Smooth muscle cell of the umbilical artery (primary cell): ENCODE results near the gene CDHR1. TPM values are rescaled to one million over a fixed set of nuclear protein-coding genes. Genes with fewer than 3 reads are reported as not detected.

Experiments
- total RNA-seq: library from RNA; depleted of rRNA; stranded (reverse); fragments of >200 nt; gene quantifications from 2 replicates; pipeline ENCODE4 v1.2.3, GENCODE V29; 2014

The CDHR1 gene
- under 0.01 and 0.18 TPM in 2 replicates for total RNA-seq

DNA sequence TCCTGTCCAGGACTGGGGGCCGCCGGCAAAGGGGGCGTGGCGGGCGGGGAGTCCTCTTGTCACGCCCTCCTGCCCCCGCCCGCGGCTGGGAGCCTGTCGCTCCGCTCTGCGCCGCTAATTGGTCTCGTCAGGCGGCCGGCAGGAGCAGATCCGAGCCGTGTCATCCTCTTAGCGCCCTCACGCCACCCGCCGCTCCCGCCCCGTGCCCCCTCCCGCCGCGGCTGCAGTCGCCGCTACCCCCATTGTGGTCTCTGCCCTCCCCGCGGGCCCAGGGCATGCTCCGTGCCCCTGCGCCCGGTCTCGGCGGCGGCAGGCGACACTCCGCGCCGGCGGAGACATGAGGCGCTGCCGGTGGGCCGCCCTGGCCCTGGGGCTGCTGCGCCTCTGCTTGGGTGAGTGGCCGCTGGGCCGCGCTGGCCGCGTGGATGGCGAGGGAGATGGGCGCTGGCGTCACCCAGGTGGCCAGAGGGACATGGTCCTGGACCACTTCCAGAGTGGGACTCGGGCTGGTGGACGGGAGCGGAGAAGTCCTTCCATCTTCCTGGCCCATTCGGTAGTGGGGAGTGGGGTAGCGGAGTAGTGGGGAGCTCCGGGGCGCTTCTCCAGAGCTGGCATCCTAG, at the start of gene CDHR1:
Gene CDHR1, plus strand, starts transcription at position 114 of the 620 bp plus-strand sequence. Its CDS starts 224 bp downstream, at position 338.

GRCh38 chr10:84173501-84173929, 20.8 kb upstream of the CDHR1 start, which contains the start of gene GPR15LG:
Gene GPR15LG (plus strand): TSS chr10:84173801. CDS start chr10:84173852, 51 bp downstream.

DNA sequence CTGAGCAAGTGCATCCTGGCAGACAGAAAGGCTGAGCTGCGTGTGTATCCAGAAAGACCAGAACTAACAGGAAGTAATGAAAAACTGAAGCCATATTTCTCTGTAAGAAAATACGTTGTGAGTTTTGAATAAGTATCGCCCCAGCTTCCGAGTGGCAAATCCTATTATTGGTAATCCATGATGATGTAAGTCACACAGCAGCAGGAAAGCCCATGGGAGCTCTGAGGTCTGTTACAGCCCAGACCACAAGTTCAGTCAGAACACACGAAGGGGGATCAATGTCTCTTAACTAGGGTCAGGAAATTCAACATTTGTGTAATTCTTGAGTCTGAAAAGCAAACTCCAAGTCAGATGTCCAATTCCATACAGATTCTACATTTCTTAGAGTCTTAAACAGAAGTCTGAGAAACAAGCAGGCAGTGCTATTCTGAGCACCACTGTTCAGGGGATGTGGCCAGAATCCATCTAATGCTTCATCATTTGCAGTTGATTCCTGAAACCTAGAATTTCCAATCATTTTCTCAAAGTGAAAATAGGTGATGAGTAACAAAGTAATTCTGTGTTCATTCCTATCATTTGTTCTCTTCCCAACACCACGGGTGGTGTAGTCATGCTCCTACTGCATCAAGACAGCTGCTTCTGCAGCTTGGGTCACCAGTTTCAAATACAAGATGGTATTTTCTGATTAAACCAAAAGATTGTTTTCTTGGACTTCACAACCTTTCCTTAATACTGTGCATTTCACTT, 31.3 kb downstream of the CDHR1 start, which contains the start of gene LRIT2:
Gene LRIT2, minus strand, starts transcription at position 118 of the 747 bp plus-strand sequence. Its CDS starts 24 bp downstream, at position 94.

DNA sequence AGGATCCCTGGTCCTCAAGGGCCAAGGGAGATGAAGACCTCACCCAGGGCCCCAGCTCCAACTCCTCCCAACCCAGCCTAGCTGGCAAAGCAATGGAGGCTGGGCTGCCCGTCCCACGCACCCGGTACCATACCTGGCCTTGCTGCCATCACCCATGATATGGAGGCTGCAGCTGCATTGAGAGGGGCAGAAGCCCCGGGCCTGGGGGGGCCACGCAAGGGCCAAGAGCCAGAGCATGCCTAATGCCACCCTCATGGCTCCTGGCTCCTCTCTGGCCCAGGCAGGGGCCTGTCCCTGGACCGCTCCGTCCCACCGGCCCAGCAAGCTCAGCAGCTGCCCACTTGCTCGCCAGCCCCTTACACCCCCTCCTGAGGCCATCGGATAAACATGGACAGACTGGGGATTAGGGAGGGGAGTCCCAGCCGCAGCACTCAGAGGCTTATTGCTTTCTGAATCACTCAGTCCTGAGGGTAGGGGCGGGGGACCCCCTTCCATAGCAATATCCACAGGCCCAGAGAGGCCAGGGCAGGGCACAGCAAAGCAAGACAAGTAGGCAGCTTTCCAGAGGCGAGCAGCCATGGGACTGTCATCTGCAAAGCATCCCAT, 47.0 kb downstream of the CDHR1 start, which contains the start of gene LRIT1:
Gene LRIT1, minus strand, starts transcription at position 362 of the 606 bp plus-strand sequence. Its CDS starts 107 bp downstream, at position 255.

DNA sequence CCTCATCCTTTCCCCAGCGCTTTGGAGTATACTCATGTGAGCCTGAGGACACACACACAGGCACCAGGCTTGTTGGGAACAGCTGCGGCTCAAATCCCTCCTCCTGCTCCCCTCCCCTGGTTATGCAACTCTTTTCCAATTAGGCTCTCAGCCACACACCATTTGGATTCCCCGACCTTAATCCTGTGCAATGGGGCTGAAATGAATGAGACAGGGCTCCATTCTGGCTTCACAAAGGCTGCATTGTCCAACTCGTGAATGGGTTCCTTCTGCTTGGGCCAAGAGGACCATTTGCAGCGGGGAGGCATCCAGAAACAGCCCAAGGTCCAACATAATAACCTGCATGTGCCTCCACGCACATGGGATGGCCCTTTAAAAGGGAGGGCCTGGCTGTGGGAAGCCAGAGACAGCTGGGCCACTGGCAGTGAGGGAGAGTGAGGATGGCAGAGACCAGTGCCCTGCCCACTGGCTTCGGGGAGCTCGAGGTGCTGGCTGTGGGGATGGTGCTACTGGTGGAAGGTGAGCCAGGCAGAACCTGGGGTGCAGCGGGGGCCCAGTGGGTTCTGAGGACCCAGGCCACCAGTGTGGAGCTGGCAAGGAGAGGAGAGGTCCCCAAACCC, 50.4 kb downstream of the CDHR1 start, which contains the start of gene RGR:
Gene RGR, plus strand, starts transcription at position 403 of the 620 bp plus-strand sequence. Its CDS starts 38 bp downstream, at position 441.

Other genes starting within 250 kb of the CDHR1 start
- 167 and 217 TPM in 2 replicates for gene GHITM, start 55.0 kb upstream of the CDHR1 start, total RNA-seq
- not detected in 2 replicates for gene GPR15LG, start 20.7 kb upstream of the CDHR1 start, total RNA-seq
- not detected in 2 replicates for gene LRIT2, start 31.0 kb downstream of the CDHR1 start, total RNA-seq
- gene LRIT1, start 47.0 kb downstream of the CDHR1 start, total RNA-seq: not detected in 2 replicates
- gene RGR, start 50.5 kb downstream of the CDHR1 start, total RNA-seq: not detected in 2 replicates
- 24.1 and 40.0 TPM in 2 replicates for gene CCSER2, start 134.1 kb downstream of the CDHR1 start, total RNA-seq